GM12878 (cell line): ENCODE data around the gene DKKL1. TPM values are rescaled to one million over a fixed set of nuclear protein-coding genes. Genes with fewer than 3 reads are reported as not detected.

ENCODE experiments used
- ATAC-seq: fragments of 200-7000 bp; cut with Tn5 transposase; 3 replicates; pipeline ENCODE4 v1.9.1; 2020; ENCODE audit warnings: mild to moderate bottlenecking, moderate library complexity
- BruUV-seq: library from RNA; stranded (reverse); fragments of 400-500 nt; replicated peaks from 2 replicates; lab custom pipeline; 2021; lab: Mats Ljungman, UMichigan
- CTCF ChIA-PET: fragments of 300-600 bp; sonication (Branson Sonifier 250); formaldehyde crosslinking; extraction: SDS; loops from one replicate; lab custom pipeline; 2021; ENCODE audit warnings: inconsistent platforms; lab: Yijun Ruan, JAX
- POLR2A ChIA-PET: fragments of 350-600 bp; formaldehyde crosslinking; extraction: SDS; loops from one replicate; lab custom pipeline; 2021; ENCODE audit warnings: inconsistent platforms; lab: Charles Lee
- RAD21 ChIA-PET: fragments of 300-600 bp; sonication (Branson Sonifier 250); formaldehyde crosslinking; loops from one replicate; lab custom pipeline; 2023; ENCODE audit warnings: antibody characterized with exemption; ENCODE audit not compliant: unreplicated experiment; lab: Charles Lee
- SMC1A ChIA-PET: fragments of 300-600 bp; sonication (Branson Sonifier 250); formaldehyde crosslinking; loops from one replicate; lab custom pipeline; 2023; ENCODE audit not compliant: unreplicated experiment, uncharacterized antibody; lab: Charles Lee
- DNase-seq: peaks from one replicate; pipeline ENCODE4 v3.0.0-alpha.2; 2011; ENCODE audit warnings: low read depth, low spot score
- FAIRE-seq: peaks from 3 replicates; lab custom pipeline; 2011; peaks lifted over from hg19 to GRCh38; lab: Jason Lieb, UNC
- H2AFZ ChIP-seq: 2 replicates; pipeline ENCODE4 v1.6.0; 2011; ENCODE audit warnings: low read depth, low read length, control low read depth; ENCODE audit not compliant: control insufficient read depth
- H3K27ac ChIP-seq: 2 replicates; pipeline ENCODE4 v1.5.1; 2011; ENCODE audit warnings: control low read depth; ENCODE audit not compliant: control insufficient read depth, insufficient read depth
- H3K27me3 ChIP-seq, 2 experiments: replicated peaks in 1 of 2; 2 replicates each; pipeline versions ENCODE4 v1.6.0 to v1.6.1; 2011; ENCODE audit warnings: low read length in 1 of 2; ENCODE audit not compliant: control insufficient read depth in 2 of 2, insufficient read depth in 2 of 2
- H3K36me3 ChIP-seq, 2 experiments: 2 replicates each; pipeline ENCODE4 v1.5.1; 2011; ENCODE audit warnings: low read length in 1 of 2; ENCODE audit not compliant: control insufficient read depth in 2 of 2, insufficient read depth in 2 of 2
- H3K4me1 ChIP-seq: 2 replicates; pipeline ENCODE4 v1.6.1; 2011; ENCODE audit warnings: mild to moderate bottlenecking, low read length, moderate library complexity, mixed read lengths; ENCODE audit not compliant: control insufficient read depth, insufficient read depth
- H3K4me2 ChIP-seq: 2 replicates; pipeline ENCODE4 v1.6.0; 2011; ENCODE audit warnings: control low read depth; ENCODE audit not compliant: control insufficient read depth, insufficient read depth
- H3K4me3 ChIP-seq: fragments of 200-600 bp; sonication (generic); 2 replicates; pipeline ENCODE4 v1.5.1; 2016
- H3K79me2 ChIP-seq: 2 replicates; pipeline ENCODE4 v1.6.0; 2011; ENCODE audit warnings: low read length; ENCODE audit not compliant: control insufficient read depth, insufficient read depth
- H3K9ac ChIP-seq: 2 replicates; pipeline ENCODE4 v1.8.0; 2011; ENCODE audit warnings: low read length, control low read depth, mixed read lengths; ENCODE audit not compliant: control insufficient read depth, insufficient read depth
- H3K9me3 ChIP-seq: replicated peaks from 3 replicates; pipeline ENCODE4 v1.5.1; 2011; ENCODE audit warnings: mild to moderate bottlenecking, low read length; ENCODE audit not compliant: control insufficient read depth, insufficient read depth
- H4K20me1 ChIP-seq: 2 replicates; pipeline ENCODE4 v1.6.0; 2011; ENCODE audit not compliant: control insufficient read depth, insufficient read depth
- BACH1 ChIP-seq: fragments of 450-650 bp; IDR thresholded peaks from 2 replicates; pipeline ENCODE4 v1.6.1; 2017; ENCODE audit warnings: mild to moderate bottlenecking, borderline replicate concordance
- CHD1 ChIP-seq: IDR thresholded peaks from 2 replicates; pipeline ENCODE4 v1.6.1; 2012; ENCODE audit warnings: low read depth, low read length, improper control_type of control experiment
- CREM ChIP-seq: IDR thresholded peaks from 2 replicates; pipeline ENCODE4 v1.6.1; 2014; ENCODE audit warnings: antibody characterized with exemption, low read depth
- GABPA ChIP-seq: IDR thresholded peaks from 2 replicates; pipeline ENCODE4 v1.6.1; 2014; ENCODE audit warnings: antibody characterized with exemption, low read depth, mild to moderate bottlenecking, inconsistent platforms
- GATAD2B ChIP-seq: fragments of 450-650 bp; conservative IDR thresholded peaks from 2 replicates; pipeline ENCODE4 v1.6.1; 2017; ENCODE audit warnings: low read depth, mild to moderate bottlenecking, moderate library complexity
- IRF4 ChIP-seq: IDR thresholded peaks from 2 replicates; pipeline ENCODE4 v1.6.1; 2011; ENCODE audit warnings: low read depth, low read length
- JUNB ChIP-seq: IDR thresholded peaks from 2 replicates; pipeline ENCODE4 v1.6.1; 2016; ENCODE audit warnings: antibody characterized with exemption, mild to moderate bottlenecking
- KDM1A ChIP-seq: fragments of 200-600 bp; sonication (generic); IDR thresholded peaks from 2 replicates; pipeline ENCODE4 v1.6.1; 2016; ENCODE audit warnings: borderline replicate concordance
- MTA3 ChIP-seq: IDR thresholded peaks from 2 replicates; pipeline ENCODE4 v1.6.1; 2012; ENCODE audit warnings: low read length, inconsistent platforms, borderline replicate concordance
- NBN ChIP-seq: fragments of 450-650 bp; IDR thresholded peaks from 2 replicates; pipeline ENCODE4 v1.6.1; 2016
- TAF1 ChIP-seq: IDR thresholded peaks from 2 replicates; pipeline ENCODE4 v1.6.1; 2011; ENCODE audit warnings: mild to moderate bottlenecking, low read depth, low read length, borderline replicate concordance
- TCF3 ChIP-seq: IDR thresholded peaks from 2 replicates; pipeline ENCODE4 v1.6.1; 2012; ENCODE audit warnings: low read depth, mild to moderate bottlenecking, low read length, borderline replicate concordance; ENCODE audit not compliant: insufficient read depth
- USF2 ChIP-seq: IDR thresholded peaks from 2 replicates; pipeline ENCODE4 v1.6.1; 2011; ENCODE audit warnings: low read depth, low read length, improper control_type of control experiment, borderline replicate concordance
- ZBED1 ChIP-seq: IDR thresholded peaks from 2 replicates; pipeline ENCODE4 v1.6.1; 2016; ENCODE audit warnings: borderline replicate concordance
- WGBS: methylation state at CpG from one replicate; pipeline ENCODE4 v1.1.6; 2016; ENCODE audit warnings: low lambda C conversion rate; ENCODE audit not compliant: insufficient replicate concordance, insufficient coverage; ENCODE audit errors: missing lambda C conversion rate; 5-methylcytosine and 5-hydroxymethylcytosine counted together
- in situ Hi-C: fragments of 300-500 bp; cut with MboI; formaldehyde crosslinking; loops from 9 replicates; pipeline ENCODE4 v1.14.3; 2018; ENCODE audit warnings: mixed read lengths
- intact Hi-C: fragments of 100-400 bp; cut with micrococcal nuclease; formaldehyde crosslinking; loops from one replicate; pipeline ENCODE4 v1.14.2; 2022; ENCODE audit not compliant: unreplicated experiment
- polyA plus RNA-seq, 11 experiments: library from polyadenylated mRNA; depleted of rRNA in 4 of 11; unstranded in 6 of 11; stranded (reverse) in 5 of 11; fragments of >200 nt; fragmentation: Nextera tagmentation in 4 of 11; fragmentation: Illumina TruSeq in 1 of 11; extraction: Ambion mirVana in 4 of 11; extraction: Trizol in 1 of 11; gene quantifications; 1 replicate in 1 of 11; 2 replicates in 10 of 11; pipeline versions ENCODE4 v1.2.1 to v1.2.3, GENCODE V29; 2011 to 2016; ENCODE audit warnings: inconsistent platforms in 2 of 11, missing spikeins in 2 of 11, low read depth in 1 of 11
- total RNA-seq, 4 experiments: library from RNA; depleted of rRNA in 3 of 4; stranded (reverse); fragments of >200 nt in 3 of 4; fragmentation: Illumina TruSeq in 1 of 4; extraction: Trizol in 1 of 4; gene quantifications; 2 replicates each; pipeline versions ENCODE4 v1.2.1 to v1.2.3, GENCODE V29; 2013 to 2021
- TF ChIP-seq, protein P1 (sequence below): IDR thresholded peaks from 2 replicates; pipeline ENCODE4 v1.6.1; 2012; ENCODE audit warnings: low read length, inconsistent platforms
- TF ChIP-seq, protein P2 (sequence below): fragments of 450-650 bp; IDR thresholded peaks from 2 replicates; pipeline ENCODE4 v1.6.1; 2016; ENCODE audit warnings: mild to moderate bottlenecking
- TF ChIP-seq, protein P3 (sequence below): fragments of 450-650 bp; formaldehyde crosslinking; IDR thresholded peaks from 2 replicates; pipeline ENCODE4 v1.5.0; 2022; ENCODE audit warnings: mild to moderate bottlenecking, missing genetic modification characterization

DKKL1 gene
- total and polyA plus RNA-seq, 10 of the 15 experiments (the other 5 are each of a cell fraction or from before 2014, with no cell fraction given), result not detected

- POLR2A ChIA-PET, result interaction anchor here (0.5 to 2.7 kb wide), 8 partner anchors 10 to 333 kb away, joined by 3 to 24 read pairs (median 4); partner anchors contain the start of genes ALDH16A1, CD37, GYS1 and KASH5
- TF ChIP-seq JUNB, result peak; percentile 77
- TF ChIP-seq GABPA, result no peak
- no peak for TF ChIP-seq TCF3
- TF ChIP-seq, protein P1, sequence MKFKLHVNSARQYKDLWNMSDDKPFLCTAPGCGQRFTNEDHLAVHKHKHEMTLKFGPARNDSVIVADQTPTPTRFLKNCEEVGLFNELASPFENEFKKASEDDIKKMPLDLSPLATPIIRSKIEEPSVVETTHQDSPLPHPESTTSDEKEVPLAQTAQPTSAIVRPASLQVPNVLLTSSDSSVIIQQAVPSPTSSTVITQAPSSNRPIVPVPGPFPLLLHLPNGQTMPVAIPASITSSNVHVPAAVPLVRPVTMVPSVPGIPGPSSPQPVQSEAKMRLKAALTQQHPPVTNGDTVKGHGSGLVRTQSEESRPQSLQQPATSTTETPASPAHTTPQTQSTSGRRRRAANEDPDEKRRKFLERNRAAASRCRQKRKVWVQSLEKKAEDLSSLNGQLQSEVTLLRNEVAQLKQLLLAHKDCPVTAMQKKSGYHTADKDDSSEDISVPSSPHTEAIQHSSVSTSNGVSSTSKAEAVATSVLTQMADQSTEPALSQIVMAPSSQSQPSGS, result peak; percentile 57
- TF ChIP-seq CHD1, result no peak
- peak; percentile 34; the same call in 1 of the 2 replicates for TF ChIP-seq CREM
- 0 out of 2 replicates have a peak, but pooled peaks have one; percentile 32 for TF ChIP-seq NBN
- TF ChIP-seq TAF1, result no peak
- TF ChIP-seq GATAD2B, result 0 out of 2 replicates have a peak, but pooled peaks have one; percentile 29
- 0 out of 2 replicates have a peak, but pooled peaks have one; percentile 40 for TF ChIP-seq MTA3
- no peak for TF ChIP-seq BACH1
- 0 out of 2 replicates have a peak, but pooled peaks have one; percentile 28 for TF ChIP-seq IRF4
- TF ChIP-seq KDM1A, result no peak
- no peak for TF ChIP-seq ZBED1
- TF ChIP-seq, protein P2, sequence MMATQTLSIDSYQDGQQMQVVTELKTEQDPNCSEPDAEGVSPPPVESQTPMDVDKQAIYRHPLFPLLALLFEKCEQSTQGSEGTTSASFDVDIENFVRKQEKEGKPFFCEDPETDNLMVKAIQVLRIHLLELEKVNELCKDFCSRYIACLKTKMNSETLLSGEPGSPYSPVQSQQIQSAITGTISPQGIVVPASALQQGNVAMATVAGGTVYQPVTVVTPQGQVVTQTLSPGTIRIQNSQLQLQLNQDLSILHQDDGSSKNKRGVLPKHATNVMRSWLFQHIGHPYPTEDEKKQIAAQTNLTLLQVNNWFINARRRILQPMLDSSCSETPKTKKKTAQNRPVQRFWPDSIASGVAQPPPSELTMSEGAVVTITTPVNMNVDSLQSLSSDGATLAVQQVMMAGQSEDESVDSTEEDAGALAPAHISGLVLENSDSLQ, result 0 out of 2 replicates have a peak, but pooled peaks have one; percentile 16
- no peak for TF ChIP-seq USF2
- TF ChIP-seq, protein P3, sequence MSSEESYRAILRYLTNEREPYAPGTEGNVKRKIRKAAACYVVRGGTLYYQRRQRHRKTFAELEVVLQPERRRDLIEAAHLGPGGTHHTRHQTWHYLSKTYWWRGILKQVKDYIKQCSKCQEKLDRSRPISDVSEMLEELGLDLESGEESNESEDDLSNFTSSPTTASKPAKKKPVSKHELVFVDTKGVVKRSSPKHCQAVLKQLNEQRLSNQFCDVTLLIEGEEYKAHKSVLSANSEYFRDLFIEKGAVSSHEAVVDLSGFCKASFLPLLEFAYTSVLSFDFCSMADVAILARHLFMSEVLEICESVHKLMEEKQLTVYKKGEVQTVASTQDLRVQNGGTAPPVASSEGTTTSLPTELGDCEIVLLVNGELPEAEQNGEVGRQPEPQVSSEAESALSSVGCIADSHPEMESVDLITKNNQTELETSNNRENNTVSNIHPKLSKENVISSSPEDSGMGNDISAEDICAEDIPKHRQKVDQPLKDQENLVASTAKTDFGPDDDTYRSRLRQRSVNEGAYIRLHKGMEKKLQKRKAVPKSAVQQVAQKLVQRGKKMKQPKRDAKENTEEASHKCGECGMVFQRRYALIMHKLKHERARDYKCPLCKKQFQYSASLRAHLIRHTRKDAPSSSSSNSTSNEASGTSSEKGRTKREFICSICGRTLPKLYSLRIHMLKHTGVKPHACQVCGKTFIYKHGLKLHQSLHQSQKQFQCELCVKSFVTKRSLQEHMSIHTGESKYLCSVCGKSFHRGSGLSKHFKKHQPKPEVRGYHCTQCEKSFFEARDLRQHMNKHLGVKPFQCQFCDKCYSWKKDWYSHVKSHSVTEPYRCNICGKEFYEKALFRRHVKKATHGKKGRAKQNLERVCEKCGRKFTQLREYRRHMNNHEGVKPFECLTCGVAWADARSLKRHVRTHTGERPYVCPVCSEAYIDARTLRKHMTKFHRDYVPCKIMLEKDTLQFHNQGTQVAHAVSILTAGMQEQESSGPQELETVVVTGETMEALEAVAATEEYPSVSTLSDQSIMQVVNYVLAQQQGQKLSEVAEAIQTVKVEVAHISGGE (CRISPR knock-in tag), result no peak
Observed at GRCh38 chr19:49326165-49326704, 37.4 kb upstream of the DKKL1 start.

More at GRCh38 chr19:49326165-49326704, 37.4 kb upstream of the DKKL1 start:
- FAIRE-seq, result no peak
- no peaks in the 10 kb centered on the region for H3K36me3 ChIP-seq
- ChIA-PET CTCF (interaction anchor here (0.6 to 2.7 kb wide), 16 partner anchors 8 to 316 kb away, joined by 3 to 12 read pairs (median 4); no protein-coding TSS in a partner anchor), RAD21 (interaction anchor here (0.7 to 1.8 kb wide), 12 partner anchors 9 to 100 kb away, joined by 3 to 15 read pairs (median 4); partner anchors contain the start of gene CD37), SMC1A (interaction anchor here (0.6 to 1.8 kb wide), 7 partner anchors 8 to 49 kb away, joined by 3 to 11 read pairs (median 5); partner anchors contain the start of gene CD37)
- H3K27ac ChIP-seq, result peak overlapping the region; percentile 87
- no peaks in the 10 kb centered on the region; the same call in 1 of the 2 replicates for H3K79me2 ChIP-seq
- no peak overlapping the region for H3K9ac ChIP-seq
- no peak overlapping the region; the same call in 1 of the 2 replicates for H3K4me3 ChIP-seq
- peak overlapping the region; percentile 72 for H2AFZ ChIP-seq
- DNase-seq, result no peak
- H3K9me3 ChIP-seq, result peaks cover 3% of the 10 kb centered on the region; the same call in 2 of the 3 replicates
- 38% methylated on average over 3 of the region's 3 CpGs for WGBS
- H3K27me3 ChIP-seq, result no peaks in the 10 kb centered on the region
- BruUV-seq, result no TSS peak
- peak overlapping the region; percentile 72 for H3K4me2 ChIP-seq
- peaks cover 49% of the 10 kb centered on the region for H3K4me1 ChIP-seq
- peak; percentile 60 for ATAC-seq
- intact Hi-C loops (no loop called here), in situ Hi-C loops (no loop called here)
- H4K20me1 ChIP-seq, result no peaks in the 10 kb centered on the region
